RPMI8226 (cell line): Measurements from ENCODE around the gene SSTR3.
A peak's percentile ranks its signal among the peaks of the same experiment; 100 is the strongest.
"Not testable (repeated sequence)": the region's sequence is repeated elsewhere in the genome, so short reads cannot be mapped to it uniquely, and the experiment has no call there.

Source experiments
- DNase-seq: peaks from one replicate; pipeline ENCODE4 v3.0.0-alpha.2; 2015

SSTR3 gene

DNA sequence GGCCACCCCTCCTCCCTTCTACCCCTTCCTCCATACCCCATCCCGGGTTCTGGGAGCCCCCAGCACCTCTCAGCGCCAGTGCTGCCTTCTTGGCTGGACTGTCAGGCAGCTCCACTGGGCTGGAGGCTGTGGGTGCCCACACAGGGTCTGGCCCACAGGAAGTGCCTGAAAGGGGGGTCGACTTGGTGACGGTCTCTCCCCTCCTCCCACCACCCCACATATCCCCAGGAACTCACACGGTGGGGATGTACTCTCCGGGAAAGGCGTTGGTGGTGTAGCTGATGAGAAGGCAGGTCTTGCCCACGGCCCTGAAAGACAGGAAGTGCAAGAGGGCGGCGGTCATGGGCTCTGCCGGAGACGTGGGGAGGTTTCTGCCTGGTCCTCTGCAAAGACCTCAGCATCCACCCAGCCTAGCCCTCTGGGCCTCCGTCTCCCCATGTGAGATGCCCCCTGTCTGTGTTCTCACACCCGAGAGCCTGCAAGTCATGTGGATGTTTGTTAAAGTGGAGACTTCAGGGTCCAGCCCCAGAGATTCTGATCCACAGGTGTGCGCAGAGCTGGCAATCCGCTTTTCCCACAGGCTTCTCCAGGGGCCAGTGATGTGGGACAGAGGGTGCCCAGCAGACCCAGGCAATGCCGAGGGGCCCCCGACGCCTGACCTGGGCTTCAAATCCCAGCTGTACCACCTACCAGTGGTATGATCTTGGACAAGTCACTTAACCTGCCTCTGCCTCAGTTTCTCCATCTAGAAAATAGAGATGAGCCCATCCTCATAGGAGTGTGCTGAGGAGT, 29.3 kb upstream of the SSTR3 start:
- no peak for DNase-seq

DNA sequence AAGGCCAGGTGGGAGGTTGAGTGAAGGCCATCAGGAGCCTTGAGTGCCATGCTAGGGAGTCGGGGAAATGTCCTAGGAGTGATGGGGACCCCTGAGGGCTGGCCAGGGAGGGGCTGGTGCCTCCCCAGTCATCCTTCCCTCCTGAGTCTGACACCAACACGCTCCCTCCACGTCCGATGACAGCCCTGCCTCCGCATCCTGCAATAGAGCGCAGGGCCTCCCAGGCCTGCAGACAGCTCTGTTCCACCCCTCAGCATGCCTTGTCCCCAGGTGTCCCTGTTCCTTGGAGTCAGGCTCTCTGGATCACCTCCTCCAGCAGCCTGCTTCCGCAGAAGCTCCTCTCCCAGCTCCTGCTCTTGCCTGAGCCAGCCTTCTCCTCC, 28.7 kb upstream of the SSTR3 start:
- no peak for DNase-seq

DNA sequence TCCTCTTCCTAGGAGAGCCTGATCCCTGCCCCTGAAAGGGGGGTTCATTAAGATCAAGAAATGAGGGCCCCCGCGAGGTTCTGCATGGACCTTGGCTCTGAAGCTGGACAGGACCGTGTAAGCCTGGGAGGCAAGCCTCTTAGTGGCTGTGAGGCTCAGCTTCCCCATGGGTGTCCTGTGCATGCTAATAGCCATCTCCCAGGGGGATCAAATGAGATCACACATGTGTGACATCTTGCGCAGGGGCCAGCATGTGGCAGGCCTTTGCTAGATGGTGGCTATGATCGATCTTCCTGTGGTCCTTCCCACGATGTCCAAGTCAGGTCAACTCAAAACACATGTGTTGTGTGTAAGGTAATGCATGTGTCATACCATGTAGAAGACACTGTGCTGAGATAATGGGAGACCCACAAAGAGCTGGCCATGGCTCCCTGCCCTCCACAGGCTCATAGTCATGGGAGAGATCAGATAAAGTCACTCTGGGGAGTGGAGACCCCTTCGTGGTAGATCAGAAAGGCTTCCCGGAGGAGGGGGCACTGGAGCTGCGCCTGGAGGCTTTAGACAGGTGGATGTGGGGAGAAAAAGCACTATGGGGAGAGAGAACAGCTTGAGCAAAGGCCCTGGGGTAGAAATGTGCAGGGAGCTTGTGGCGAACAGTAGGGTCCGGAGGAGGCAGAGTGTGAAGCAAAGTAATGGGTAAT, 28.1 kb upstream of the SSTR3 start:
- DNase-seq: no peak

DNA sequence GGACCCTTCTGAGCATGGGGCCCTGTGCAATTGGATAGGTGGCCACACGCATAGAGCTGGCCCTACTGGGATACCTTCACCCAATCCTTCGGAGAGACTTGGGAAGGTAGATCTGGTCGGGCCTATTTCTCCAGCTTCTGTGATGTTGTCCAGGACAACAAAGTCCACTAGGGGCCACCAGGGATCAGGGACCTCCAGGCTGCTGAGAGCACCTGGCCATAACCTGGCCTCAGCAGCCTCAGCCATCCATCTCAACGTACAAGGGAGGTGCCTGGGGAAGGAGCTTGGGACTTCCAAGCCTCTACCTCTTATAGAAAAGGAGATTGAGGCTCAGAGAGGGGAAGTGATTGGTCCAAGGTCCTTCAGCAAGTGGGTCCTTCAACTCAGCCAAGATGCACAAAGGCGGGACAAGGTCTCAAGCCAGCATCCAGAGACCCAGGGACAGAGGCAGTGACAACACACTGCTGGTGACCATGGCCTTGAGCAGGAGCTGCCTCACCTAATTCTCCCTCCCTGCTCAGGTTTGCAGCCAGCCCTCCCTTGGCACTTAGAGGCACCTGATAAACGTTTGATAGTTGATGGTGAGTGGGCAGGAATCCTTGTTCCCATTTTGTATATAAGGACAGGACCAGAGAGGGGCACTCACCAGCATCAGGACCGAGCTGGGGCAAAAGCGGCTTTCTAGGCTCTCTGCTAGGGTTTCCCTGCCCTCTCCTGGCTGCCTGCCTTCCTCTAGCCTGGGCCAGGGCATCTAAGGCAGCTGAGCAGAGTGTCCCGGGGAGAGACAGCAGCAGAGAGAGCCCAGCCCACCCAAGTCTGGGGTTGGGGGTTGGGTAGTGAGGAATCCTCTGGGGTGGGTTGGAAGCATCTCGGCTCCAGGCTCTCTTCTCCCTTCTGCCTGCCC, 27.3 kb upstream of the SSTR3 start:
- DNase-seq: no peak

DNA sequence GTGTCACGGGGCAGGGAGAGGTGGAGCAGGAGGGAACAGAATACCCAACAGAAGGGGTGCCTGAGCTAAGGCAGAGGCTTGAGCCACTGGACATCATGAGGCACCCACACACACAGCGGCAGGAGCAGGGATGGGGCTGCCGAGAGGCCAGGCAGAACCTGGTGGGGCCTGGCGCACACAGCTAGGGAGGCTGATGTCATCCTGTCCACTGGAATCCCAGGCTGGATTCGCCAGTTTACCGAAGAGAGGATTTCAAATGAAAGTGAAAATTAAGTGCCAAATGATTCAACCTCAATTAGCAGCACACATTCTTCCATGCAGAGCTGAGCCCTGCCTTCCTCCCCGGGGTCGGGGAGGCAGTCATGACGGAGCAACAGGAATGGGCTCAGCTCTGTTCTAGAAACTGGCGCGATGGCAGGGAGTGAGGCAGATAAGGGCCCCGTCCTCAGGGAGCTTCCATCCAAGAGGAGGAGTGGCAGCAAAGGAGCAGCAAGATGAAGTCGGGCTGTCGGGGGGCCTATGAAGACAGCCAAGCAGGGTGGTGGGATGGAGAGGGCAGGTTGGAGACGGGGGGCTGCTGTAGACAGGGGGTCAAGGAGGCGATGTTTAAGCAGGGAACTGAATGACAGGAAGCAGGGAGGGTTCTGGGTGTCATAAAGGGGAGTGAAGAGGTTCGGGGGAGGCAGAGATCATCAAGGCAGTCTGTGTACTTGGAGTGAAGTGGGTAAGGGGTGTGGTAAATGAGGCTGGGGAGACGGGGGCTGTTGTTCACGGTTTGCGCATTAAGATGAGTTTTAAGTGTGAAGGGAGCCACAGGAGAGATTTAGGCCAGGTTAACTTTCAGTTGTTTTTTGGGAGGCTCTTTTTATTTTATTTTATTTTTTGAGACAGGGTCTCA, 25.3 kb upstream of the SSTR3 start:
- no peak for DNase-seq

DNA sequence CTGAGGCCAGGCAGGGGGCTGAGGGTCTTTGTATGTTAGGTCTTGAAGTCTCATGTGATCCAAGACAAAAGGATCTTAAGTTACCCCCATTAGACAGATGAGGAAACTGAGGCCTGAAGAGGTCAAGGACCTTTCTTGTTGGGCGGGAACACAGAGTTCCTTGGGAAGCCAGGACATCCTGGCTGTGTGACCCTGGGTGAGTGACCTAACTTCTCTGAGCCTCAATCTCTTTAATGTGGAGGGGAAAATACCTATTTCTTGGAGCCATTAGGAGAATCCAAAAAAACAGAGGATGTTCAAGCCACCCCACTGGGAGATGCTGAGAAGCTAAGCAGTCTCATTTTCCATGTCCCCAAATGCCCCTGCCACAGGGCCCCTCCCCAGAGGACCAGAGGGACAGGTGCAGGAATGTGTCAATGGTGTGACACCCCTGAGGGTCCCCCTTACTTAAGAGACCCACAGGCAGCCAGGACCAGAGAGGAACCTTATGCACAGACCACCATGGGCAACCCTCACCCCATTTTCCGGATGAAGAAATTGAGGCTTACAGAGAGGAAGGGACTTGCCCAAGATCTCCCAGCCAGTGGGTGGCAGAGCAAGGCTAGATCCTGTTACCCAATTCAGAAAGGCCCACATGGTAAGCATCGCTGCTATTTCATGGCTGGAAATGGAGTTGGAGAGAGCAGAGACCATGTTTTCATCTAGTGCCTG, 23.8 kb upstream of the SSTR3 start:
- no peak for DNase-seq

DNA sequence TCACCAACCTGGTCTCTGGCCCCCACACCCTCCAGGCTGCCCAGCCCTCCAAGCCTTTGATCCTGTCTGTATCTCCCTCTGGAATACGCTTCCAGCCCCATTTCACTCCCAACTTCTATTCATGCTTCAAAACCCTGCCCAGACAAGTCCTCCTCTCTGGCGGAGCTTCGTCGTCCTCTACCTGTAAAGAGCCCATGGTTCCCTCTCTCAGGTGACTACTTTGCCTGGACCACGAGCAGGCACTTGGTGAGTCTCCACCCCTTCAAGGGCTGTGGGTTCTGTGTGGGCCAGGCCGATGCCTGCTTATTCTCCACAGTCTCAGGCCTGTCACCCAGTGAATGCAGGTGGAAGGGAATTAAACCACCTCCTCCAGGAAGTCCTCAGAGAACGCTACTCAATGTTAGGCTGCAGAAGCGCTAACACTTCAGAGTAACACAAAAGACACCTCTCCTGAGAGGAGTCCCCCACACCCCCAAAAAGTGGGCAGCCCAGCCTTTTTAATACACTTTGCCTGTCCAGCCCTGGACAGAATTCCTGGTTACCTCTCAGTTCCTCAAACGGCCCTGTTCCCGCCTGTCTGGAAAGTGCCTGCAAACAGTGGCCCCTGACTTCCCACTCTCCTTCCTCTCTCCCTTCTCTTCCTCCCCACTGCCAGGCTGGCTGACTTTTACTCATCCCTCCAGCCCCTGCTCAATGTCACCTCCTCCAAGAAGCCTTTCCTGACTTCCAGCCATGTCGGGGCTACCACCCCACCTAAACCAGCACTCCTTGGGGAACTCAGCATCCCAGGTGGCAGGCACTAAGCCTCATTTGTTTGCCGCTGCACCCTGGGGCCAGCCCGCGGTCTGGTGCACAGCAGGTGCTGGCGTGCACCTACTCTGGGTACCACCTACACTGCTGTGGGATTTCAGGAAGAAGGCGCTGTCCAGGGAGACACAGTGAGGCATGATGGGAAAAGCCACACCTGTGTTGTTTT, 22.7 kb upstream of the SSTR3 start:
- no peak for DNase-seq

DNA sequence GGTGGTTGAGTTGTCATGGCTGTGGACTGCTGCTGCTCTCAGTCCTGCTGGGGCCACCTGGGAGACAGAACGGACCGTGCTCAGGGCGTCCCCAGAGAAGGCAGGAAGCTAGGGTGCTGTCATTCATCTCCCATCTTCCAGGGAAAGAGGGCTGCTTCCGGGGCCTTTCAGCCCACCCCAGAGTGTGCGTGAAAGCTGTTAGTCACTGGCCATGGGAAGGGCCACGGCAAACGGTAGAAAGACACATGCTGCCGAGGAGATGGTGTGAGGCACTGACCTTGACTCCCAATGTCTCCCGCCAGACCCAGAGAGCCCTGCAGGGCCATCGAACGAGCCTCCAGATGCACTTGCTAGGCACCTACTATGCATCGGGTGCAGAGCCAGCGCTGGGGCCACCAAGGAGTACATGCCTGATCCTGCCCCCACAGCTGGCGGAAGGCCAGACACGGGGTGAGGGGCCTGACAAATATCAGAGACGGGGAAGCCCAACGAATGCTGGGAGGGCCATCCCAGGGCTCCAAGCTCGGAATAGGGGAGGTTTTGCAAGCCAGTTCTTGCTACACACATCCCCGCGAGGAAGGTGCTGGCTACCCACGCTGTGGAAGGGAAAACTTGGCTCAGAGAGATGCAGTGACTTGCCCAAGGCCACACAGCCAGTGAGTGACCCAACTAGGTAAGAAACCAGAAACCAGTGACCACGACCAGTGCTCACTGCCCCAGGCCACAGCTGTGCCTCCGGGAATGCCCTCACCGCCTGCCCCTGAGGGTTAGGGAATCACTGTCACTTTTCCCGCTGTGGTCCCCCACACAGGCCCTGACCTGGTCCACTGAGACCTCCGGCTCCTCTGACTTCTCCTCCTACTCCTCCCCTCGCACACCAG, 21.7 kb upstream of the SSTR3 start:
- no peak for DNase-seq

DNA sequence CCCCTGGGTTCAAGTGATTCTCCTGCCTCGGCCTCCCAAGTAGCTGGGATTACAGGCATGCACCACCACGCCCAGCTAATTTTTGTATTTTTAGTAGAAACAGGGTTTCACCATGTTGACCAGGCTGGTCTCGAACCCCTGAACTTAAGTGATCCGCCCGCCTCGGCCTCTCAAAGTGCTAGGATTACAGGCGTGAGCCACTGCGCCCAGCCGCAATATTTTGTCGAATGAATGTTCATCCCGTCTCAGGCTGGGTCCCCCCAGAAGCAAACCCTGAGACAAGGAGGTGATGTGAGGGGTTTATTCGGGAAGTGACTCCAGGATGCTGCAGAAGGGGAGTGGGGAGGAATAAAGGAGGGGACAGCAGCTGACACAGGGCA, 21.1 kb upstream of the SSTR3 start:
- DNase-seq: not testable (repeated sequence)

DNA sequence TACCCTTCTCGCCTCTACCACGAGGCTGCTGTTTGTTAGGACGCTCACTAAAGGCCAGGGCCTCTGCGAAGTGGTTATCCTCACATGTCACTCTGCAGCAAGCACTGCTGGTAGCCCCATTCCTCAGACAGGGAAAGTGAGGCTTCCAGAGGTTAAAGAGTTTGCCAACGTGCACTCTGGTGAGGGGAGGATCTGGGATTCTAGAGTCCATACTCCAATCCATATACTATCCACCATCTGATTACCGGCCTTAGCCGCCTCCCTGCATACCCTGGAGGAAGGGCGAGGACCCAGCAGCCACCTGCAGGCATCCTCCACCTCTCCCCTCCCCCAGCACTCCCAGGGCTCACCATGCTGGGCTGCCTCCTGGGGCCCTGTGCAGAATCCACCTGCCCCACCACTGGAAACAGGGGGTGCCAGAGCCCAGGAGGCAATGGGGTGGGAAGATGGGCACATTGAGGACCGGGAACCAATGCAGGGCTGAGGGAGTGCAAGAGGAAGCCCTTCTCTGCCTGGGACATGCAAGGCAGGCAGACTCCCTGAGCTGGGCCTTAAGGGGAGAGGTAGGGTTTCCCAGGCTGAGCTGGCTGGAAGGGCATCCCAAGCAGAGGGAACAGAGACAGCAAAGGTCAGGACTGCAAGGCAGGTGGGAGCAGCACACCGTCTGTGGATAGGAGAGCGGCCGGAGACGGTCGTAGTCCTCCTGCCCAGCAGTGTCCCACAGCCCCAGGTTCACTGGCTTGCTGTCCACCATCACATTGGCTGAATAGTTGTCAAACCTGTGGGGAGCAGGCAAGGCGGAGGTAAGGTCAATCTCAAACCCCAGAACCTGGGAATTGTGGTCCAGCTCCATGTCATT, 20.1 kb upstream of the SSTR3 start:
- DNase-seq: no peak

DNA sequence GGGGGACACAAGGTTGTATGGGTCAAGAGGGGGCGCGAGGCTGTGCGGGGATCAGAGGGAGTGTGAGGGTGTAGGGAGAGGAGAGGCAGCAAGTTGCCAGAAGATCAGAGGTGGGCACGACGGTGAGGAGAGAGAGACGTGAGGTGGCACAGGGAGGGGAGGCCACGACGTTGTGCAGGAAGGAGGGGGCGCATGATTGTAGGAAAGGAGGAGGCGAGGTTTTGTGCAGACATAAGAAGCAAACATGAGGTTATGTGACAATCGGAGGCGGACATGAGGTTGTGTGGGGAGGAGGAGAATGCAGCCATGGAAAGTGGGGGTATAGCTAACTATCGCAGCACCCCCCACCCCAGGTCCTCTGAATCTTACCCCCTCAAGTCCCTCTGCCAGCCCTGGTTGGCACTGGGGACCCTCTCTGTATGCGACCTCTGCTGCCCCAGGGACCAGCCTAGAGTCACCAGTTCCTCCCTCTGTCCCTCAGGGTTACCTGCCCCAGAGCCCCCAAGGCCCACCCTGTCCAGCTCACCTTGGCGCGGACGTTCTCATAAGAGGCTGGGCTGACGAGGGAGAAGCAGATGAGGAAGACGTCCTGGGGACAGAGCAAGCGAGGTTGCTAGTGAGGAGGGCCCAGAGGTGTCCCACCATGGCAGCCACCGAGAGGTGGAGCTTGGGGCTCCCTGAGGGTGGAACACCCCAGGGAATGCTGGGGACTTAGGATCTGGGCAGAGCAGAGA, 19.3 kb upstream of the SSTR3 start:
- no peak for DNase-seq

DNA sequence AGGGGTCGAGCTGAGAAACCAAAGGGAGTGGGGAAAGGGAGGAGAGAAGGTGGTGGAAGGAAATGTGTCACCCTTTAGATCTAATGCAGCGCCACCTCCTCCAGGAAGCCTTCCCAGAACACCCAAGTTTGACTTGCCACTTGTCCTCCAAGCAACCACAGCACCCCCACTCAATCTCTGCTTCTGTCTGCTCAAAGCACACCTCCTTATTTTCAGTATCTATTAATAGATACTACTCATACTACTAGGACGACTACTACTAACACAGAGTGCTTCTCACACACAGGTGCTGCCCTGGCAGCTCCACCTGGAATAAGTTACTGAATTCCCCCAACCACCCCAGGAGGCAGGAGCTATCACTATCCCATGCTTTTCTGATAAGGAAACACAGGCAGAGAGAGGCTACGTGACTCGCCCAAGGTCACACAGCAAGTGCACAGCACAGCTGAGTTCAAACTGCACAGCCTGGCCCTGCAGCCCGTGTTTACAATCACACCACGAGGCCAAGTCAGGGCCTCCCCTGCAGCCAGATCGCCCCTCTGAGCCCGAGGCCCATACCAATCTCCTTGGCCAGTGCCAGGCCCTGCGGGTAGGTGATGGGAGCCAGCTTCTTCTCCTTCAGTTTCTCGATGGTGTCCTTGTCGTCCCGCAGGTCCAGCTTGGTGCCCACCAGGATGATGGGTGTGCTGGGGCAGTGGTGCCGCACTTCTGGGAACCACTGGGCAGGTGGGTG, 18.6 kb upstream of the SSTR3 start:
- peak; percentile 87 for DNase-seq

DNA sequence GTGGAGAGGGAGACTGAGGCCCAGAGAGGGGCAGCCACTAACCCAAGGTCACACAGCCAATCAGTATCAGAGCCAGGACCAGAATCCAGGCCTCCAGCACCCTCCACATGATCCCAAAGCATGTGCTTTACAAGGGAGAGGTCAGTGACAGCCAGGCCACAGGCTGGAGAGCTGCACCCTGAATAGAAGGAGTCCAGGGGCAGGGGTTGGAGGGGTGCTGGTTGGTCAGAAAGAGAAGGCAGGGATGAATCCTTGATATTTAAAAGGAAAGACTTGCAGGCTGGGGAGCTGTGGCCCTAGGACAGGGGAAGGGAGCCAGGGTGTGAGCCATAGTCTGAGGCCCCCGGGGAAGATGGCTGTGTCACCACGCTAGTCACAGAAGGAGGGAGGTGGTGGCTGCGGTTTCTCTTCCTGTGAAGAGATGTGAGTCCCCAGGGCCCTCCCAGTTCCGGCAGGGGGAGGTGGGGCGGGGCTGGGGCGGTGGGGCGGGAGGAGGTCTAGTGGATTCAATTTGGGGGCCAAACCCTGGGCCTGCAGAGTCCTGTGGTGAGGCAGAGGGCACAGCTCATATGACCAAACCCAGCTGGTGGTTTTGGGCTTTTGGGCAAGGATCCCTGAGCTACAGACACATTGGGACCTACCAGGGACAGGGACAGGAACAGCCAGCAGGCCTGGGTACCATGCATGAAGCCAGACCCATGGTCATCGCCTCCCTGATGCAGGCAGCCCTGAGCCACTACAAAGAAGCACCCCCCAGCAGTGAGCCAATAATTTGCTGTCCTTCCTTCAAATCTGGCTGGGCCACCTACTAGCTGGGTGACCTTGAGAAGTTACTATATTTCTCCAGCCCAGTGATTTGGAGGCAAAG, 17.8 kb upstream of the SSTR3 start:
- DNase-seq: peak; percentile 89

DNA sequence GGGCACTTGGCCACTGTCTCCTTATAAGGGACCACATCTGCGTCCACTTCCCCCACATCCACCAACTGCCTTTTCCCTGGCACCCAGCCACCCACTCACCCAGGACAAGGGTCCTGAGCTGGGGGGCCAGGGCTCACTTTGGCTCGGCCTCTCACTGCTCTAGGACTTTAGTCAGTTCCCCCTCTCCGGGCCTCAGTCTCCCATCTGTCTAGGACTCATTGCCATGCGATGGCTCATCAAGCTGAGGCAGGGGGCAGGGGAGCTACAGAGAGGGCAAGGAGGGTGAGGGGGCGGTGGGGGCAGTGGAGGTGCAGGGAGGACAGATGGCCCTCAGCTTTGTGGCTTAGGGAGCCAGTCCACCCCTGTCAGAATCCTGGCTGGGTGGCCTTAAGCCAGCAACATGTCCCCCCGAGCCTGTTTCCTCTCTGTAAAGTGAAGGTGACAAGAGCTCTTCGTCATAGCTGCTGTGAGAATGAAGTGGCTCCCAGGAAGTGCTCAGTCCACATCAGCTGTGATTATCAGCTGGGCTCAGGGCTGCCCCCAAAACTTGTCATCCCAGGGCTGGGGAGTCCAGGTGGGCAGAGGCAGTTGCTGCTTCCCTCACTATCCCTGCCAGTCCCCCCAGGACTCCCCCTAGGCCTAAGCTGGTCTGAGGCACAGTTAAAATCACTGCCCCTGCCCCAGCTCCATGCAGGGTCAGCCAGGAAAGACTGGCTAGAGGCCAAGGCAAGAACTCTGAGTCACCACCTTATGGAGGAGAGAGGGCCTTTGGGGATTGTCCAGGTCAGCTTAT, 16.9 kb upstream of the SSTR3 start:
- peak; percentile 44 for DNase-seq
